GM23338 (cell line): ENCODE data around the gene GRIA4.

Experiments used
- CREB1 ChIP-seq: fragments of 250-450 bp; sonication (Bioruptor Pico); IDR thresholded peaks from 2 replicates; pipeline ENCODE4 v1.5.0; 2020; ENCODE audit warnings: low read depth, mild to moderate bottlenecking, moderate library complexity
- CTCF ChIP-seq, 2 experiments: fragments of 200-600 bp in 1 of 2; sonication (generic) in 1 of 2; conservative IDR thresholded peaks; 2 replicates each; pipeline versions ENCODE4 v1.5.1 to v1.6.1; 2016 to 2017; ENCODE audit warnings: antibody characterized with exemption in 2 of 2, low read depth in 2 of 2, mild to moderate bottlenecking in 2 of 2, moderate library complexity in 1 of 2
- ETS1 ChIP-seq: IDR thresholded peaks from 2 replicates; pipeline ENCODE4 v1.6.1; 2016; ENCODE audit warnings: antibody characterized with exemption
- EZH2 ChIP-seq: fragments of 200-600 bp; sonication (generic); IDR thresholded peaks from one replicate; pipeline ENCODE4 v1.8.0; 2017; ENCODE audit warnings: antibody characterized with exemption, mild to moderate bottlenecking, low read depth; ENCODE audit not compliant: unreplicated experiment
- EZH2phosphoT487 ChIP-seq: fragments of 200-600 bp; sonication (generic); IDR thresholded peaks from one replicate; pipeline ENCODE4 v1.8.1; 2018; ENCODE audit warnings: antibody characterized with exemption; ENCODE audit not compliant: unreplicated experiment
- JUNB ChIP-seq: IDR thresholded peaks from one replicate; pipeline ENCODE4 v1.6.1; 2016; ENCODE audit warnings: antibody characterized with exemption; ENCODE audit not compliant: unreplicated experiment
- POLR2AphosphoS5 ChIP-seq: IDR thresholded peaks from 2 replicates; pipeline ENCODE4 v1.6.1; 2016; ENCODE audit warnings: antibody characterized with exemption, low read depth
- REST ChIP-seq: IDR thresholded peaks from one replicate; pipeline ENCODE4 v1.6.1; 2018; ENCODE audit warnings: antibody characterized with exemption; ENCODE audit not compliant: unreplicated experiment
- STAT1 ChIP-seq: IDR thresholded peaks from one replicate; pipeline ENCODE4 v1.6.1; 2016; ENCODE audit warnings: antibody characterized with exemption; ENCODE audit not compliant: unreplicated experiment
- ZNF114 ChIP-seq: fragments of 250-450 bp; sonication (Bioruptor Pico); IDR thresholded peaks from 2 replicates; pipeline ENCODE4 v1.5.0; 2020; ENCODE audit warnings: mild to moderate bottlenecking, moderate library complexity
- ZNF331 ChIP-seq: fragments of 250-450 bp; sonication (Bioruptor Pico); IDR thresholded peaks from 2 replicates; pipeline ENCODE4 v1.5.0; 2020; ENCODE audit warnings: low read depth, mild to moderate bottlenecking, moderate library complexity
- ZNF462 ChIP-seq: fragments of 250-450 bp; sonication (Bioruptor Pico); IDR thresholded peaks from 2 replicates; pipeline ENCODE4 v1.5.0; 2020; ENCODE audit warnings: mild to moderate bottlenecking, moderate library complexity

- no peak for TF ChIP-seq CTCF (conservative IDR thresholded peaks at IDR 0.05; ENCODE audit: low read depth in 2 of 2)
- TF ChIP-seq EZH2 = no peak
- TF ChIP-seq EZH2phosphoT487 = no peak
- TF ChIP-seq REST = no peak
- no peak for TF ChIP-seq POLR2AphosphoS5
- TF ChIP-seq CREB1 (CRISPR knock-in tag) = no peak
- no peak for TF ChIP-seq JUNB
- TF ChIP-seq ETS1 = no peak
- no peak for TF ChIP-seq STAT1
- no peak for TF ChIP-seq ZNF114 (CRISPR knock-in tag)
- TF ChIP-seq ZNF331 (CRISPR knock-in tag) = no peak
- no peak for TF ChIP-seq ZNF462 (CRISPR knock-in tag)
Observed at GRCh38 chr11:105824457-105825013, 214.7 kb downstream of the GRIA4 start.
